K562 (cell line): ENCODE measurements around the gene ANKMY1. TPM values are rescaled to one million over a fixed set of nuclear protein-coding genes. Genes with fewer than 3 reads are reported as not detected.

Experiments
- BCOR ChIP-seq: fragments of 450-650 bp; IDR thresholded peaks from 2 replicates; pipeline ENCODE4 v1.6.1; 2016
- GATAD2B ChIP-seq: fragments of 450-650 bp; IDR thresholded peaks from 2 replicates; pipeline ENCODE4 v1.6.1; 2017; ENCODE audit warnings: mild to moderate bottlenecking, borderline replicate concordance
- HMG20B ChIP-seq: fragments of 250-450 bp; sonication (Bioruptor Pico); IDR thresholded peaks from 2 replicates; pipeline ENCODE4 v1.5.0; 2021; ENCODE audit warnings: mild to moderate bottlenecking
- TBP ChIP-seq: optimal IDR thresholded peaks from 2 replicates; pipeline ENCODE3; 2011; ENCODE audit warnings: low read depth, low read length, improper control_type of control experiment
- TGIF2 ChIP-seq: sonication (generic); formaldehyde crosslinking; IDR thresholded peaks from 2 replicates; pipeline ENCODE4 v1.8.1; 2022; ENCODE audit warnings: mild to moderate bottlenecking, missing genetic modification reagents, moderate library complexity
- ZNF253 ChIP-seq: fragments of 250-450 bp; sonication (Bioruptor Pico); conservative IDR thresholded peaks from 2 replicates; pipeline ENCODE4 v1.6.1; 2021; ENCODE audit warnings: mild to moderate bottlenecking
- ZNF561 ChIP-seq: fragments of 450-650 bp; formaldehyde crosslinking; conservative IDR thresholded peaks from 2 replicates; pipeline ENCODE4 v1.4.0; 2020; ENCODE audit warnings: mild to moderate bottlenecking, moderate library complexity
- ZNF644 ChIP-seq: fragments of 200-800 bp; sonication (Bioruptor generic); IDR thresholded peaks from 2 replicates; pipeline ENCODE4 v1.6.1; 2016; ENCODE audit warnings: low read depth, missing genetic modification characterization, missing compliant biosample characterization
- polyA plus RNA-seq, 8 experiments: library from polyadenylated mRNA; depleted of rRNA in 4 of 8; stranded (reverse) in 5 of 8; unstranded in 3 of 8; fragments of >200 nt; fragmentation: Nextera tagmentation in 2 of 8; fragmentation: Illumina TruSeq in 1 of 8; extraction: Ambion mirVana in 2 of 8; extraction: Trizol in 1 of 8; gene quantifications; 2 replicates each; pipeline versions ENCODE4 v1.2.1 to v1.2.3, GENCODE V29; 2011 to 2014; ENCODE audit warnings: inconsistent platforms in 1 of 8, missing spikeins in 1 of 8
- total RNA-seq, 7 experiments: library from RNA; depleted of rRNA in 6 of 7; stranded (reverse); fragments of >200 nt in 6 of 7; fragmentation: Illumina TruSeq in 2 of 7; extraction: Trizol in 2 of 7; gene quantifications; 2 replicates each; pipeline versions ENCODE4 v1.2.1 to v1.2.3, GENCODE V29; 2011 to 2021; ENCODE audit warnings: low replicate concordance in 1 of 7
- TF ChIP-seq, protein P1 (sequence below): fragments of 450-650 bp; IDR thresholded peaks from 2 replicates; pipeline ENCODE4 v1.6.1; 2014; ENCODE audit warnings: low read depth, mild to moderate bottlenecking, moderate library complexity, borderline replicate concordance
- TF ChIP-seq, protein P2 (sequence below), 3 experiments: IDR thresholded peaks in 2 of 3; conservative IDR thresholded peaks in 1 of 3; 2 replicates each; pipeline ENCODE4 v1.5.1; 2011 to 2012; ENCODE audit warnings: low read length in 3 of 3, mild to moderate bottlenecking in 3 of 3, control low read depth in 2 of 3, improper control_type of control experiment in 1 of 3, inconsistent platforms in 1 of 3, low read depth in 1 of 3, mixed read lengths in 1 of 3, moderate library complexity in 1 of 3; ENCODE audit not compliant: insufficient read depth in 2 of 3
- TF ChIP-seq, protein P3 (sequence below): sonication (generic); formaldehyde crosslinking; IDR thresholded peaks from 2 replicates; pipeline ENCODE4 v1.8.1; 2023; ENCODE audit warnings: mild to moderate bottlenecking, missing genetic modification reagents

The ANKMY1 gene
- total and polyA plus RNA-seq, 9 of the 15 experiments (the other 6 are each of a cell fraction or from before 2014, with no cell fraction given): 0.75 to 15.1 (median 11.7) TPM

DNA sequence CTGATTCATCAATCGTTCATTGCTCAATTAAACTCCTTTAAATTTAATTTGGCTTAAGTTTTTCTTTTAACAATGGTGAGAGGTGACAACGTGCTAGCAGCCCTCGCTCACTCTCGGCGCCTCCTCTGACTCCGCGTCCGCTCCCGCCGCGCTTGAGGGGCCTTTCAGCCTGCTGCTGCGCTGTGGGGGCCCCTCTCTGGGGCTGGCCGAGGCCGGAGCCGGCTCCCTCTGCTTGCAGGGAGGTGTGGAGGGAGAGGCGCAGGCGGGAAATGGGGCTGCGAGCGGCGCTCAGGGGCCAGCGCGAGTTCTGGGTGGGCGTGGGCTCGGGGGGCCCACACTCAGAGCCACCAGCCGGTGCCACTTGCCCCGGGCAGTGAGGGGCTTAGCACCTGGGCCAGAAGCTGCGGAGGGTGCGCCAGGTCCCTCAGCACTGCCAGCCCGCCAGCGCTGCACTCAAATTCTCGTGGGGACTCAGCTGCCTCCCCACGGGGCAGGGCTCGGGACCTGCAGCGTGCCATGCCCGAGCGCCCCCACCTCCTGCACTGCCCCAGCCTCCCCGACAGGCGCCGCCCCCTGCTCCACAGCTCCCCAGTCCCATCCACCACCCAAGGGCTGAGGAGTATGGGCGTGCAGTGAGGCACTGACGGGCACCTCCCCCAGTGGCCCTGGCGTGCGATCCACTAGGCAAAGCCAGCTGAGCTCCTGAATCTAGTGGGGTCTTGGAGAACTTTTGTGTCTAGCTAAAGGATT, 19.6 kb downstream of the ANKMY1 start (continued):
- no peak for TF ChIP-seq HMG20B (CRISPR knock-in tag)
- TF ChIP-seq ZNF561 (CRISPR knock-in tag): no peak
- no peak for TF ChIP-seq ZNF644 (tag)
- no peak for TF ChIP-seq ZNF253 (CRISPR knock-in tag)
- no peak for TF ChIP-seq BCOR
- TF ChIP-seq TBP: no peak
- TF ChIP-seq, protein P1, sequence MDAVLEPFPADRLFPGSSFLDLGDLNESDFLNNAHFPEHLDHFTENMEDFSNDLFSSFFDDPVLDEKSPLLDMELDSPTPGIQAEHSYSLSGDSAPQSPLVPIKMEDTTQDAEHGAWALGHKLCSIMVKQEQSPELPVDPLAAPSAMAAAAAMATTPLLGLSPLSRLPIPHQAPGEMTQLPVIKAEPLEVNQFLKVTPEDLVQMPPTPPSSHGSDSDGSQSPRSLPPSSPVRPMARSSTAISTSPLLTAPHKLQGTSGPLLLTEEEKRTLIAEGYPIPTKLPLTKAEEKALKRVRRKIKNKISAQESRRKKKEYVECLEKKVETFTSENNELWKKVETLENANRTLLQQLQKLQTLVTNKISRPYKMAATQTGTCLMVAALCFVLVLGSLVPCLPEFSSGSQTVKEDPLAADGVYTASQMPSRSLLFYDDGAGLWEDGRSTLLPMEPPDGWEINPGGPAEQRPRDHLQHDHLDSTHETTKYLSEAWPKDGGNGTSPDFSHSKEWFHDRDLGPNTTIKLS: no peak
- no peak for TF ChIP-seq GATAD2B
- TF ChIP-seq TGIF2 (CRISPR knock-in tag): no peak
- TF ChIP-seq, protein P2, sequence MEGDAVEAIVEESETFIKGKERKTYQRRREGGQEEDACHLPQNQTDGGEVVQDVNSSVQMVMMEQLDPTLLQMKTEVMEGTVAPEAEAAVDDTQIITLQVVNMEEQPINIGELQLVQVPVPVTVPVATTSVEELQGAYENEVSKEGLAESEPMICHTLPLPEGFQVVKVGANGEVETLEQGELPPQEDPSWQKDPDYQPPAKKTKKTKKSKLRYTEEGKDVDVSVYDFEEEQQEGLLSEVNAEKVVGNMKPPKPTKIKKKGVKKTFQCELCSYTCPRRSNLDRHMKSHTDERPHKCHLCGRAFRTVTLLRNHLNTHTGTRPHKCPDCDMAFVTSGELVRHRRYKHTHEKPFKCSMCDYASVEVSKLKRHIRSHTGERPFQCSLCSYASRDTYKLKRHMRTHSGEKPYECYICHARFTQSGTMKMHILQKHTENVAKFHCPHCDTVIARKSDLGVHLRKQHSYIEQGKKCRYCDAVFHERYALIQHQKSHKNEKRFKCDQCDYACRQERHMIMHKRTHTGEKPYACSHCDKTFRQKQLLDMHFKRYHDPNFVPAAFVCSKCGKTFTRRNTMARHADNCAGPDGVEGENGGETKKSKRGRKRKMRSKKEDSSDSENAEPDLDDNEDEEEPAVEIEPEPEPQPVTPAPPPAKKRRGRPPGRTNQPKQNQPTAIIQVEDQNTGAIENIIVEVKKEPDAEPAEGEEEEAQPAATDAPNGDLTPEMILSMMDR (IDR thresholded peaks at IDR 0.05 in 2 of 3, conservative IDR thresholded peaks at IDR 0.05 in 1 of 3; ENCODE audit: insufficient read depth in 2 of 3, low read depth in 1 of 3, low read length in 3 of 3): no peak
- TF ChIP-seq, protein P3, sequence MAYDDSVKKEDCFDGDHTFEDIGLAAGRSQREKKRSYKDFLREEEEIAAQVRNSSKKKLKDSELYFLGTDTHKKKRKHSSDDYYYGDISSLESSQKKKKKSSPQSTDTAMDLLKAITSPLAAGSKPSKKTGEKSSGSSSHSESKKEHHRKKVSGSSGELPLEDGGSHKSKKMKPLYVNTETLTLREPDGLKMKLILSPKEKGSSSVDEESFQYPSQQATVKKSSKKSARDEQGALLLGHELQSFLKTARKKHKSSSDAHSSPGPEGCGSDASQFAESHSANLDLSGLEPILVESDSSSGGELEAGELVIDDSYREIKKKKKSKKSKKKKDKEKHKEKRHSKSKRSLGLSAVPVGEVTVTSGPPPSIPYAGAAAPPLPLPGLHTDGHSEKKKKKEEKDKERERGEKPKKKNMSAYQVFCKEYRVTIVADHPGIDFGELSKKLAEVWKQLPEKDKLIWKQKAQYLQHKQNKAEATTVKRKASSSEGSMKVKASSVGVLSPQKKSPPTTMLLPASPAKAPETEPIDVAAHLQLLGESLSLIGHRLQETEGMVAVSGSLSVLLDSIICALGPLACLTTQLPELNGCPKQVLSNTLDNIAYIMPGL (CRISPR knock-in tag): no peak
